ENCODE data around the gene GNLY. TPM values are rescaled to one million over a fixed set of nuclear protein-coding genes. Genes with fewer than 3 reads are reported as not detected.

GNLY gene
- total RNA-seq, 1 experiment from 2014 or later = not detected

DNA sequence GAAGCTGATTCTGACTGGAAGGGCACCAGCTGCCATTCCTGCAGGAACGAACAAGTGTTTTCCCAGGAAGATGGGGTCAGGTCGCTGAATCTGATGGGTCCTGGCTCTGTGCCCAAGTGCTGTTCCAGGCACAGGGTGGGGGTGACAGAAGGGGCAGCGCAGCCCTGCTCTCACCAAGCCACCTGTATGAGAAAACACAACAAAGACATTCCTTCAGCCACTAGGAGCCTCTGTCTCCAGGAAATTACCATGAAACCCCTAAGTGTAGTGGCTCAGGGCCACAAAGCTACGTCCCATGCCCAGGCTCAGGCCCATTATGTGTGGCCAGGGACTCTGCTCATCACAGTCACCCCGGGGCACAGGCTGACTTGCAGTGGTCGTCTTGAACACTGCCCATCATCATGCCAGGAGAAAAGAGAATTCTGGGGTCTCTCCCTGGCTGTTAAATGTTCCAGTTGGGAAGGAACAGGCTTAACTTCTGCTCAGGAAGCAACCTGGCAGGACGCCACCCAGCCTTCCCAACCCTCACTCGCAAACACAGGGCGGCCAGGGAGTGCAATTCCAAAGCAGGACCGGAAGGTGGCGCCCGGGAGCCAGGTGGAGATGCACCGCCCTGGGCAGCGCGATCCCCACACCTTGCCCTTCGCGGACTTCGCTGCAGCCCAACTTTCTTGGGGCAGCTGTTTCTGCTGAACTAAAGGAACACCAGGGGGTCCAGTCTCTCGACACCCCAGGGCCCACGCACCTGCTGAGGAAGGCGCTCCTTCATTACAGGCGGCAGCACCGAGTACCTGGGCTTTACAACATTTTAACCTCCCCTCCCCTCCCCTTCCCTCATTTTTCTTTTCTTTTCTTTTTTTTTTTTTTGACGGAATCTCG is 15.1 kb upstream of the GNLY start:
- Histone ChIP-seq H3K4me1 (peaks cover 5% of the 10 kb centered on the region; the same call in 1 of the 2 replicates), H3K36me3 (ENCODE audit: control insufficient read depth, insufficient read depth, low read length) (no peaks in the 10 kb centered on the region), H3K9me3 (no peaks in the 10 kb centered on the region), H3K4me3 (ENCODE audit: low read depth, low read length) (0 out of 2 replicates have a peak overlapping the region, but pooled peaks have one; percentile 21), H3K27me3 (replicated peaks; ENCODE audit: control insufficient read depth, insufficient read depth, low read length) (no peaks in the 10 kb centered on the region)
- no peaks in the 10 kb centered on the region for H3K36me3 Mint-ChIP-seq (ENCODE audit: insufficient read depth, unreplicated experiment)
- CTCF ChIA-PET = interaction anchor here (0.6 to 1.2 kb wide), 5 partner anchors 10 to 103 kb away, joined by 3 to 7 read pairs (median 4); no protein-coding TSS in a partner anchor
- H3K4me1 Mint-ChIP-seq (ENCODE audit: low read depth, unreplicated experiment) = no peaks in the 10 kb centered on the region
- TF ChIP-seq, protein P1, sequence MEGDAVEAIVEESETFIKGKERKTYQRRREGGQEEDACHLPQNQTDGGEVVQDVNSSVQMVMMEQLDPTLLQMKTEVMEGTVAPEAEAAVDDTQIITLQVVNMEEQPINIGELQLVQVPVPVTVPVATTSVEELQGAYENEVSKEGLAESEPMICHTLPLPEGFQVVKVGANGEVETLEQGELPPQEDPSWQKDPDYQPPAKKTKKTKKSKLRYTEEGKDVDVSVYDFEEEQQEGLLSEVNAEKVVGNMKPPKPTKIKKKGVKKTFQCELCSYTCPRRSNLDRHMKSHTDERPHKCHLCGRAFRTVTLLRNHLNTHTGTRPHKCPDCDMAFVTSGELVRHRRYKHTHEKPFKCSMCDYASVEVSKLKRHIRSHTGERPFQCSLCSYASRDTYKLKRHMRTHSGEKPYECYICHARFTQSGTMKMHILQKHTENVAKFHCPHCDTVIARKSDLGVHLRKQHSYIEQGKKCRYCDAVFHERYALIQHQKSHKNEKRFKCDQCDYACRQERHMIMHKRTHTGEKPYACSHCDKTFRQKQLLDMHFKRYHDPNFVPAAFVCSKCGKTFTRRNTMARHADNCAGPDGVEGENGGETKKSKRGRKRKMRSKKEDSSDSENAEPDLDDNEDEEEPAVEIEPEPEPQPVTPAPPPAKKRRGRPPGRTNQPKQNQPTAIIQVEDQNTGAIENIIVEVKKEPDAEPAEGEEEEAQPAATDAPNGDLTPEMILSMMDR (IDR thresholded peaks at IDR 0.05; ENCODE audit: insufficient read depth in 1 of 2, low read depth in 1 of 2, low read length in 1 of 2, severe bottlenecking in 1 of 2, unreplicated experiment in 1 of 2) = peak; percentile 96 to 98
- DNase-seq = peak; percentile 73 to 89
- H3K9me3 Mint-ChIP-seq (ENCODE audit: unreplicated experiment) = no peaks in the 10 kb centered on the region
- H3K4me3 Mint-ChIP-seq (ENCODE audit: unreplicated experiment) = no peak overlapping the region
- peaks cover 2% of the 10 kb centered on the region for H3K27me3 Mint-ChIP-seq (ENCODE audit: insufficient read depth, unreplicated experiment)
- POLR2A ChIA-PET = no interaction called here
- no peak overlapping the region for H3K27ac Mint-ChIP-seq (ENCODE audit: unreplicated experiment)
- BruUV-seq (replicated peaks) = no TSS peak
- intact Hi-C loops (cut with micrococcal nuclease; ENCODE audit: unreplicated experiment) = loop anchor here (1.0 kb wide), 1 partner anchor 28 kb away; no protein-coding TSS in a partner anchor

DNA sequence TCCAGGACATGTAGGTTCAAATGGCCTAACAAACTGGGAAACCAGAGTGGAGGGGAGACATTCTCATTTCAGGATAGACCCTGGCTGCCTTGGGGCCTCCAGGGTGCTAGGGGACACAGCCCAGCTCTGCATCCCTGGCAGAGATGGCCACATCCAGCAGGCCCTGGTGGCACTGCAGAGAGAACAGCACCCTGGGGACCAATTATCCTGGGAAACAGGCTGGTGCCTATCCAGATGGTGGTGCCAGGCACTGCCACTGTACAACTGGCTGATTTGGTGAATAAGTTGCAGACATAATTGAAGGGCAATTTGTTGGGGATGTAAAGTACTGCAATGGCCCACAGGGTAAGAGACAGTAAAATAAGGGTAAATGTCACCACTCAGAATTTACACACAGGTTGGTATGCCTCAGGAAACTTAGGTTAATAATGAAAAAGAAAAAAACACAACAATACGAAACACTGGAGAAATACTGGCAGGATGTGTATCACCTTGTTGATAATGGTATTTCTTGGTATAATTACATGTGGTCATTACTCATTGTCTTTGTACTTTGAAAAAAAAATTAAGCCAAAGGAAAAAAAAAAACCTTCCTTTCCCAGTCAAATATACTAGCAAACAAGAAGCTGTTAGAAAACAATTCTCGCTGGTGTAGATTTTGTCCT is 13.3 kb upstream of the GNLY start:
- H3K36me3 ChIP-seq (ENCODE audit: control insufficient read depth, insufficient read depth, low read length) = no peaks in the 10 kb centered on the region
- H3K27ac Mint-ChIP-seq (ENCODE audit: unreplicated experiment) = no peak overlapping the region
- BruUV-seq (replicated peaks) = no TSS peak
- no peaks in the 10 kb centered on the region for H3K36me3 Mint-ChIP-seq (ENCODE audit: insufficient read depth, unreplicated experiment)
- H3K9me3 ChIP-seq = no peaks in the 10 kb centered on the region
- intact Hi-C loops (cut with micrococcal nuclease; ENCODE audit: unreplicated experiment) = no loop called here
- no peak overlapping the region for H3K4me3 ChIP-seq (ENCODE audit: low read depth, low read length)
- no peaks in the 10 kb centered on the region for H3K27me3 Mint-ChIP-seq (ENCODE audit: insufficient read depth, unreplicated experiment)
- TF ChIP-seq, protein P1 (IDR thresholded peaks at IDR 0.05; ENCODE audit: insufficient read depth in 1 of 2, low read depth in 1 of 2, low read length in 1 of 2, severe bottlenecking in 1 of 2, unreplicated experiment in 1 of 2) = no peak
- H3K9me3 Mint-ChIP-seq (ENCODE audit: unreplicated experiment) = no peaks in the 10 kb centered on the region
- peaks cover 5% of the 10 kb centered on the region; the same call in 1 of the 2 replicates for H3K4me1 ChIP-seq
- no peaks in the 10 kb centered on the region for H3K4me1 Mint-ChIP-seq (ENCODE audit: low read depth, unreplicated experiment)
- ChIA-PET POLR2A (interaction anchor here (0.6 kb wide), 2 partner anchors 125 to 139 kb away, joined by 3 to 4 read pairs; no protein-coding TSS in a partner anchor), CTCF (interaction anchor here (0.7 to 1.0 kb wide), 2 partner anchors 30 to 615 kb away, joined by 3 to 4 read pairs; no protein-coding TSS in a partner anchor)
- no peaks in the 10 kb centered on the region for H3K27me3 ChIP-seq (replicated peaks; ENCODE audit: control insufficient read depth, insufficient read depth, low read length)
- H3K4me3 Mint-ChIP-seq (ENCODE audit: unreplicated experiment) = no peak overlapping the region
- peak in 1 of 2 experiments; percentile 5 for DNase-seq

DNA sequence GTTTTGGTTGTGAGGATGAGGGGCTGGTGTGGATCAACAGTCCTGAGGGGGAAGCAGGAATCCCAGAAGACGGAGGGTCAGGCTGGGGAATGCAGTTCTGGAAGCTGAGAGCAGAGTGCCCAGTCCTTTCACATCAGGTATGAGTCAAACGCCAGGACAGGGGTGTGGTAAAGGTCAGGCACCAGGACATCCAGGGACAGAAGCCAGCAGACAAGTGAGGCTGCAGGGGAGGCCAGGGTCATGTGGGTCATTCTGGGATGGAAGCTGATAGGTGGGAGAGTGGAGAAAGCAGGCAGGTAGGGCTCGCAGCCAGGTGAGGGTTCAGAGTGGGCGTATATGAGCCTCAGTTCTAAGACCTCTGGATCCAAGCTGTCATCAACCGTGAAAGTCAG is 12.8 kb upstream of the GNLY start:
- Mint-ChIP-seq H3K9me3 (ENCODE audit: unreplicated experiment) (no peaks in the 10 kb centered on the region), H3K4me1 (ENCODE audit: low read depth, unreplicated experiment) (no peaks in the 10 kb centered on the region), H3K27me3 (ENCODE audit: insufficient read depth, unreplicated experiment) (no peaks in the 10 kb centered on the region), H3K36me3 (ENCODE audit: insufficient read depth, unreplicated experiment) (no peaks in the 10 kb centered on the region), H3K4me3 (ENCODE audit: unreplicated experiment) (no peak overlapping the region), H3K27ac (ENCODE audit: unreplicated experiment) (no peak overlapping the region)
- intact Hi-C loops (cut with micrococcal nuclease; ENCODE audit: unreplicated experiment) = no loop called here
- no TSS peak for BruUV-seq (replicated peaks)
- H3K4me1 ChIP-seq = peaks cover 5% of the 10 kb centered on the region; the same call in 1 of the 2 replicates
- ChIA-PET CTCF (interaction anchor here (0.7 to 1.0 kb wide), 2 partner anchors 29 to 614 kb away, joined by 3 to 4 read pairs; no protein-coding TSS in a partner anchor), POLR2A (interaction anchor here (0.6 kb wide), 2 partner anchors 125 to 138 kb away, joined by 3 to 4 read pairs; no protein-coding TSS in a partner anchor)
- no peaks in the 10 kb centered on the region for H3K27me3 ChIP-seq (replicated peaks; ENCODE audit: control insufficient read depth, insufficient read depth, low read length)
- no peaks in the 10 kb centered on the region for H3K36me3 ChIP-seq (ENCODE audit: control insufficient read depth, insufficient read depth, low read length)
- no peak overlapping the region for H3K4me3 ChIP-seq (ENCODE audit: low read depth, low read length)
- DNase-seq = peak in 1 of 2 experiments; percentile 35
- no peaks in the 10 kb centered on the region for H3K9me3 ChIP-seq
- TF ChIP-seq, protein P1 (IDR thresholded peaks at IDR 0.05; ENCODE audit: insufficient read depth in 1 of 2, low read depth in 1 of 2, low read length in 1 of 2, severe bottlenecking in 1 of 2, unreplicated experiment in 1 of 2) = no peak
